ENCODE data around the gene TRAF7.
A peak's percentile ranks its signal among the peaks of the same experiment; 100 is the strongest.

The TRAF7 gene

GRCh38 chr16:2204416-2205103, 49.0 kb downstream of the TRAF7 start:
- no peak for DNase-seq

- peak; percentile 92 for DNase-seq
Observed at GRCh38 chr16:2205104-2205966, 49.8 kb downstream of the TRAF7 start, which contains the start of gene MLST8. TSS of gene MLST8 (plus strand) at chr16:2205454. CDS start at chr16:2206086, 632 bp downstream.

- DNase-seq = no peak
Observed at GRCh38 chr16:2205967-2206313, 50.4 kb downstream of the TRAF7 start.

- DNase-seq = no peak
Observed at GRCh38 chr16:2206420-2206779, 50.8 kb downstream of the TRAF7 start.

- no peak for DNase-seq
Observed at GRCh38 chr16:2206780-2207433, 51.3 kb downstream of the TRAF7 start.

- DNase-seq = no peak
Observed at GRCh38 chr16:2207872-2208271, 52.3 kb downstream of the TRAF7 start.

- DNase-seq = no peak
Observed at GRCh38 chr16:2208308-2208707, 52.7 kb downstream of the TRAF7 start.

- no peak for DNase-seq
Observed at GRCh38 chr16:2208772-2209171, 53.2 kb downstream of the TRAF7 start.

- no peak for DNase-seq
Observed at GRCh38 chr16:2209258-2210008, 53.9 kb downstream of the TRAF7 start.

GRCh38 chr16:2210009-2210332, 54.4 kb downstream of the TRAF7 start:
- DNase-seq = no peak

- no peak for DNase-seq
Observed at GRCh38 chr16:2210386-2211365, 55.1 kb downstream of the TRAF7 start, which contains the start of gene BRICD5. TSS of gene BRICD5 (minus strand) at chr16:2210863. CDS start at chr16:2210833, 30 bp downstream.

- no peak for DNase-seq
Observed at GRCh38 chr16:2211923-2212347, 56.4 kb downstream of the TRAF7 start.

GRCh38 chr16:2212362-2213324, 57.1 kb downstream of the TRAF7 start:
- DNase-seq = no peak

- no peak for DNase-seq
Observed at GRCh38 chr16:2213817-2214718, 58.5 kb downstream of the TRAF7 start.

- DNase-seq = no peak
Observed at GRCh38 chr16:2214719-2214968, 59.1 kb downstream of the TRAF7 start, which contains the start of gene PGP. TSS of gene PGP (minus strand) at chr16:2214840. CDS start at chr16:2214777, 63 bp downstream.

GRCh38 chr16:2216330-2216729, 60.7 kb downstream of the TRAF7 start:
- no peak for DNase-seq

GRCh38 chr16:2223221-2223941, 67.8 kb downstream of the TRAF7 start, which contains the start of gene E4F1:
TSS of gene E4F1 (plus strand) at chr16:2223591. CDS start at chr16:2223614, 23 bp downstream.
- peak; percentile 100 for DNase-seq

GRCh38 chr16:2223942-2224486, 68.4 kb downstream of the TRAF7 start:
- no peak for DNase-seq
